ENCODE results near the gene C4B. TPM values are rescaled to one million over a fixed set of nuclear protein-coding genes. Genes with fewer than 3 reads are reported as not detected.

C4B gene
- total RNA-seq, 1 donor from 2014 or later: 3.2 TPM

DNA sequence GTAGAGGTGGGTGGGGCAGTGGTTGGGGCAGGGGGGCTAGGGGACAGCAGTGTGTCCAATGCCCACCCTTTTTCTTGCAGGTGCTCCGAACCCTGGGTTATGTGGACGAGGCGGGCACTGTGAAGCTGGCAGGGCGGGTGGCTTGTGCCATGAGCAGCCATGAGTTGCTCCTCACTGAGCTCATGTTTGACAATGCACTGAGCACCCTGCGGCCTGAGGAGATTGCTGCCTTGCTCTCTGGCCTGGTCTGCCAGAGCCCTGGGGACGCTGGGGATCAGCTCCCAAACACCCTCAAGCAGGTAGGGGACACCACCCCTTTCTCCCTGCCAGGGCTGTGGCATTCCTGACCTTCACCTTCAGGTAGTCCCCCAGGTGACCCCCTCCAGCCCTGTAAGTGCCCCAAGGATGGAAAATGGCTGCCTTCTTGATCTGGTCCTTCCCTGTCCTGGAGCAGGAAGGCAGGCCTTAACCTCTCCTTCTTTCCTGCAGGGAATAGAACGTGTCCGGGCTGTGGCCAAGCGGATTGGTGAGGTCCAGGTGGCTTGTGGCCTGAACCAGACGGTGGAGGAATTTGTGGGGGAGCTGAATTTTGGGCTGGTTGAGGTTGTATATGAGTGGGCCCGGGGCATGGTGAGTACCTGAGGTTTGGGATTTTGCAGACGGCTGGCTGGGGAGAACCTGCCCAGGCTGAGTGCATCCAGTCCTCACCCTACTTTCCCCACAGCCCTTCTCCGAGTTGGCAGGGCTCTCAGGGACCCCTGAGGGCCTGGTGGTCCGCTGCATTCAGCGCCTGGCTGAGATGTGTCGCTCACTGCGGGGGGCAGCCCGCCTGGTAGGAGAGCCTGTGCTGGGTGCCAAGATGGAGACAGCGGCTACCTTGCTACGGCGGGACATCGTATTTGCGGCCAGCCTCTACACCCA is 45.5 kb upstream of the C4B start:
- peak overlapping the region; percentile 90 for H3K9ac ChIP-seq (ENCODE audit: low read length)
- Mint-ChIP-seq H3K4me3 (ENCODE audit: unreplicated experiment) (no peak overlapping the region), H3K36me3 (ENCODE audit: low read depth, unreplicated experiment) (peaks cover 17% of the 10 kb centered on the region), H3K4me1 (ENCODE audit: low read depth, unreplicated experiment) (peaks cover 20% of the 10 kb centered on the region), H3K27ac (ENCODE audit: unreplicated experiment) (no peak overlapping the region), H3K9me3 (ENCODE audit: unreplicated experiment) (no peaks in the 10 kb centered on the region), H3K27me3 (ENCODE audit: low read depth, unreplicated experiment) (no peaks in the 10 kb centered on the region)
- no peak overlapping the region for H3K4me3 ChIP-seq (ENCODE audit: insufficient read depth, low read depth, low read length)
- DNase-seq (ENCODE audit: low read depth) (no peak), FAIRE-seq (no peak)
- peaks cover 35% of the 10 kb centered on the region for H3K4me1 ChIP-seq (ENCODE audit: insufficient read depth, low read length)
- H3K4me2 ChIP-seq (ENCODE audit: low read length): peak overlapping the region; percentile 99
- H2AFZ ChIP-seq (ENCODE audit: low read depth, low read length): no peak overlapping the region
- no peaks in the 10 kb centered on the region for H3K9me3 ChIP-seq (ENCODE audit: insufficient read depth, low read depth, low read length)
- peaks cover 20% of the 10 kb centered on the region for H3K36me3 ChIP-seq (ENCODE audit: insufficient read depth, low read length)
- peaks cover 15% of the 10 kb centered on the region for H4K20me1 ChIP-seq (ENCODE audit: insufficient read depth, low read length)
- peaks cover 40% of the 10 kb centered on the region for H3K79me2 ChIP-seq (ENCODE audit: insufficient read depth, low read length)
- no peaks in the 10 kb centered on the region for H3K27me3 ChIP-seq (ENCODE audit: insufficient read depth, low read length)
- no peak for TF ChIP-seq EZH2 (IDR thresholded peaks at IDR 0.05; ENCODE audit: insufficient read depth, low read length)
- TF ChIP-seq, protein P1, sequence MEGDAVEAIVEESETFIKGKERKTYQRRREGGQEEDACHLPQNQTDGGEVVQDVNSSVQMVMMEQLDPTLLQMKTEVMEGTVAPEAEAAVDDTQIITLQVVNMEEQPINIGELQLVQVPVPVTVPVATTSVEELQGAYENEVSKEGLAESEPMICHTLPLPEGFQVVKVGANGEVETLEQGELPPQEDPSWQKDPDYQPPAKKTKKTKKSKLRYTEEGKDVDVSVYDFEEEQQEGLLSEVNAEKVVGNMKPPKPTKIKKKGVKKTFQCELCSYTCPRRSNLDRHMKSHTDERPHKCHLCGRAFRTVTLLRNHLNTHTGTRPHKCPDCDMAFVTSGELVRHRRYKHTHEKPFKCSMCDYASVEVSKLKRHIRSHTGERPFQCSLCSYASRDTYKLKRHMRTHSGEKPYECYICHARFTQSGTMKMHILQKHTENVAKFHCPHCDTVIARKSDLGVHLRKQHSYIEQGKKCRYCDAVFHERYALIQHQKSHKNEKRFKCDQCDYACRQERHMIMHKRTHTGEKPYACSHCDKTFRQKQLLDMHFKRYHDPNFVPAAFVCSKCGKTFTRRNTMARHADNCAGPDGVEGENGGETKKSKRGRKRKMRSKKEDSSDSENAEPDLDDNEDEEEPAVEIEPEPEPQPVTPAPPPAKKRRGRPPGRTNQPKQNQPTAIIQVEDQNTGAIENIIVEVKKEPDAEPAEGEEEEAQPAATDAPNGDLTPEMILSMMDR (IDR thresholded peaks at IDR 0.05; ENCODE audit: insufficient read depth, low read depth, low read length): no peak
- peak overlapping the region; percentile 14 for H3K27ac ChIP-seq (ENCODE audit: low read depth, low read length)

DNA sequence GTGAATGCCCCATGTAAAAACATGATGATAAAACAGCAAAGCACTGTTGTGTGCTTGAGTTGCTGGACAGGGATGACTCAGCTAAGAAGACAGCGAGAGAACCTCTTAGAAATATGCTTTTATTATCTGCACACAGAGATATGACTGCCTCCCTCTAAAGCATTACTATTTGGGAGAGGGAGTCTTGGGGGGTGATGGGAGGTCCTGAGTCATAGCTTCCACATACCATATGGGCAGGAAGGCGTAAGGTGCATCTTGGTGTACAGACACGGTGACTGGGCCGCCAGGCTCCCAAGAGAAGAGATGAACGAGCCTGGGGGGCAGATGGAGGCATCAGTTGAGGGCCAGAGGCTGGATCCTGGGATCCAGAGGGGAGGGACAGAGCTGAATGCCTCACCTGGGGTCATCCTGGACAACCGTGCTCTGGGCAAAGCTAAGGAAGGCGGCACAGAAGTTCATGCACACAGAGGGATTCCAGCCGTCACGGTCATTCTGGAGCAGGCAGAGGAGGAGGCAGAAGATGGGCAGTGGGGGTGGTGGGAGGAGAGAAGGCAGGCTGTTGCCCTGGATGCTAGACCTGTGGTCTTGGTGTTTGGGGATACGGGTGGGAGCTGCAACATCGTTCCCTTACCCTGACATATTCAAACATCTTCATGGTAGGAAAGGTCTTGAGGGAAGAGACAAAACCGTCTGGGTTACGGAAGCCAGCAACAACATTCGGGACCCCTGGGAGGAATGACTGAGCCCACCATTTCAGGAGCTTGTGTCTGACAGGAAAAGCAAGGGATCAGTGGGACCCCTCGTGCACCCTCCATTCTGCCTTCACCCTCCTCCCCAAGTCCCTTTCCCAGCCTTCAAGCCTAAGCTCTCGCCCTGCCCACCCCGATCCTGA is 44.6 kb upstream of the C4B start:
- FAIRE-seq (no peak), DNase-seq (ENCODE audit: low read depth) (peak; percentile 66)
- Mint-ChIP-seq H3K4me1 (ENCODE audit: low read depth, unreplicated experiment) (peaks cover 20% of the 10 kb centered on the region), H3K27me3 (ENCODE audit: low read depth, unreplicated experiment) (no peaks in the 10 kb centered on the region), H3K36me3 (ENCODE audit: low read depth, unreplicated experiment) (peaks cover 20% of the 10 kb centered on the region), H3K4me3 (ENCODE audit: unreplicated experiment) (peak overlapping the region; percentile 28), H3K27ac (ENCODE audit: unreplicated experiment) (peak overlapping the region; percentile 55), H3K9me3 (ENCODE audit: unreplicated experiment) (no peaks in the 10 kb centered on the region)
- no peak for TF ChIP-seq EZH2 (IDR thresholded peaks at IDR 0.05; ENCODE audit: insufficient read depth, low read length)
- TF ChIP-seq, protein P1 (IDR thresholded peaks at IDR 0.05; ENCODE audit: insufficient read depth, low read depth, low read length): no peak
- H3K4me2 ChIP-seq (ENCODE audit: low read length): peak overlapping the region; percentile 99
- H3K79me2 ChIP-seq (ENCODE audit: insufficient read depth, low read length): peaks cover 49% of the 10 kb centered on the region
- H3K36me3 ChIP-seq (ENCODE audit: insufficient read depth, low read length): peaks cover 15% of the 10 kb centered on the region
- peak overlapping the region; percentile 92 for H3K27ac ChIP-seq (ENCODE audit: low read depth, low read length)
- no peaks in the 10 kb centered on the region for H3K27me3 ChIP-seq (ENCODE audit: insufficient read depth, low read length)
- no peaks in the 10 kb centered on the region for H3K9me3 ChIP-seq (ENCODE audit: insufficient read depth, low read depth, low read length)
- H3K9ac ChIP-seq (ENCODE audit: low read length): peak overlapping the region; percentile 90
- H3K4me3 ChIP-seq (ENCODE audit: insufficient read depth, low read depth, low read length): no peak overlapping the region
- peaks cover 35% of the 10 kb centered on the region for H3K4me1 ChIP-seq (ENCODE audit: insufficient read depth, low read length)
- H2AFZ ChIP-seq (ENCODE audit: low read depth, low read length): no peak overlapping the region
- H4K20me1 ChIP-seq (ENCODE audit: insufficient read depth, low read length): peaks cover 15% of the 10 kb centered on the region

Data from astrocyte (in vitro differentiated cells and primary cell).